ENCODE data around the gene ZACN. TPM values are rescaled to one million over a fixed set of nuclear protein-coding genes. Genes with fewer than 3 reads are reported as not detected.
A peak's percentile ranks its signal among the peaks of the same experiment; 100 is the strongest.

ZACN gene
- total RNA-seq, 1 experiment from 2014 or later, result 0.09 TPM

GRCh38 chr17:76097716-76098295 lies 18.8 kb downstream of the ZACN start:
- Mint-ChIP-seq H3K27me3 (ENCODE audit: low read depth) (no peaks in the 10 kb centered on the region), H3K27ac (no peak overlapping the region), H3K36me3 (ENCODE audit: insufficient read depth in 1 of 3, low read depth in 3 of 3) (peaks cover 43 to 80% (median 74%) of the 10 kb centered on the region in 3 experiments), H3K4me1 (peaks cover 0 to 3% of the 10 kb centered on the region in 2 experiments; a peak in 2 of 4 replicates), H3K9me3 (no peaks in the 10 kb centered on the region), H3K4me3 (peak overlapping the region in 1 of 2 experiments; percentile 42; a peak in 1 of 5 replicates)
- Histone ChIP-seq H3K56ac (ENCODE audit: insufficient read length, low read depth, low read length) (no peak overlapping the region), H4K91ac (ENCODE audit: insufficient read length, low read depth, low read length) (no peak overlapping the region), H3K23me2 (ENCODE audit: insufficient read length, low read depth, low read length, poor library complexity, severe bottlenecking) (peaks cover 3% of the 10 kb centered on the region), H2AFZ (ENCODE audit: low read length) (no peak overlapping the region), H4K20me1 (ENCODE audit: control insufficient read depth, insufficient read depth, insufficient read length) (no peaks in the 10 kb centered on the region), H3K4ac (ENCODE audit: low read depth, low read length) (no peak overlapping the region), H4K5ac (ENCODE audit: insufficient read length, low read depth, low read length) (no peak overlapping the region), H3K4me1 (ENCODE audit: insufficient read depth, low read length) (no peaks in the 10 kb centered on the region; the same call in 1 of the 2 replicates), H3K14ac (ENCODE audit: insufficient read depth, low read length) (no peak overlapping the region; the same call in 1 of the 2 replicates), H3T11ph (ENCODE audit: low read length) (no peak overlapping the region), H3K9me3 (ENCODE audit: control insufficient read depth, low read depth, low read length) (no peaks in the 10 kb centered on the region), H3K27me3 (ENCODE audit: insufficient read depth, low read length) (no peaks in the 10 kb centered on the region), H3K18ac (ENCODE audit: insufficient read length, low read depth, low read length) (no peak overlapping the region), H2BK120ac (ENCODE audit: low read depth, low read length, poor library complexity, severe bottlenecking) (no peak overlapping the region), H3K4me2 (ENCODE audit: insufficient read depth, insufficient read length, low read length) (no peak overlapping the region), H2BK5ac (ENCODE audit: insufficient read length, low read length) (no peak overlapping the region), H3K79me1 (ENCODE audit: insufficient read depth, low read depth, low read length, poor library complexity, severe bottlenecking) (no peaks in the 10 kb centered on the region), H2BK20ac (ENCODE audit: low read depth, low read length, poor library complexity, severe bottlenecking) (no peak overlapping the region), H3K9ac (ENCODE audit: extremely low read depth, insufficient read length, low read length) (no peak overlapping the region), H4K8ac (replicated peaks; ENCODE audit: insufficient read length, low read depth, low read length) (no peak overlapping the region), H3K79me2 (ENCODE audit: insufficient read depth, low read length) (no peaks in the 10 kb centered on the region), H2BK15ac (ENCODE audit: low read depth, low read length) (no peak overlapping the region), H3K23ac (ENCODE audit: insufficient read length, low read depth, low read length) (no peak overlapping the region), H3K27ac (ENCODE audit: insufficient read length, low read depth, low read length) (no peak overlapping the region), H2AK5ac (ENCODE audit: insufficient read length, low read length) (no peak overlapping the region), H2BK12ac (ENCODE audit: insufficient read length, low read depth, low read length) (no peak overlapping the region)
- no CpG with 5 or more reads among the region's 19 CpGs for WGBS (ENCODE audit: extremely low coverage, insufficient read length, low lambda C conversion rate)
- DNase-seq, result no peak
- no peak for TF ChIP-seq CTCF (conservative IDR thresholded peaks at IDR 0.05)
